HG02938 (cell line): ENCODE data around the gene EGLN3.
A peak's percentile ranks its signal among the peaks of the same experiment; 100 is the strongest.
"Not testable (repeated sequence)": the region's sequence is repeated elsewhere in the genome, so short reads cannot be mapped to it uniquely, and the experiment has no call there.

ENCODE experiments used
- ATAC-seq: cut with Tn5 transposase; IDR thresholded peaks from one replicate; pipeline ENCODE4 v1.9.1; 2021; ENCODE audit warnings: mild to moderate bottlenecking, moderate library complexity; ENCODE audit not compliant: unreplicated experiment

EGLN3 gene

GRCh38 chr14:33950320-33951182 is at the start of gene EGLN3:
Gene EGLN3 (minus strand): TSS chr14:33951074. CDS start chr14:33950752, 322 bp downstream.
- peak; percentile 72 for ATAC-seq

GRCh38 chr14:34000396-34000795 is 49.5 kb upstream of the EGLN3 start:
- ATAC-seq: no peak

- ATAC-seq: no peak
Measured at GRCh38 chr14:33999771-34000291, 49.0 kb upstream of the EGLN3 start.

GRCh38 chr14:33997611-33998010 is 46.7 kb upstream of the EGLN3 start:
- ATAC-seq: no peak

DNA sequence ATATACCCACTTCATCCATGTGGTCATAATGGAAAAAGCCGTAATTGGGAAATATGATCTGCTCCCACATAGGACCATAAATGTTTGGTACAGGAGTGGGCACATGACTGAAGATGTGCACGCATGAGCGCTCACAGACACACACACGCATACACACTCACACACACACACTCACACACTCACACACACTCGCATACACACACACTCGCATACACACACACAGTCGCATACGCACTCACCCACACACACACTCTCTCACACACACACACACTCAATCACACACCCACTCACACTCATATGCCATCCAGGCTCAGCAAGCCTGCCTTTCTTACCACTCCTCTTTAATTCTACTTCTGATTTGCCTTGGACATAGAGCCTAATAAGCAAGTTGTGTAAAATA is 45.6 kb upstream of the EGLN3 start:
- no peak for ATAC-seq

DNA sequence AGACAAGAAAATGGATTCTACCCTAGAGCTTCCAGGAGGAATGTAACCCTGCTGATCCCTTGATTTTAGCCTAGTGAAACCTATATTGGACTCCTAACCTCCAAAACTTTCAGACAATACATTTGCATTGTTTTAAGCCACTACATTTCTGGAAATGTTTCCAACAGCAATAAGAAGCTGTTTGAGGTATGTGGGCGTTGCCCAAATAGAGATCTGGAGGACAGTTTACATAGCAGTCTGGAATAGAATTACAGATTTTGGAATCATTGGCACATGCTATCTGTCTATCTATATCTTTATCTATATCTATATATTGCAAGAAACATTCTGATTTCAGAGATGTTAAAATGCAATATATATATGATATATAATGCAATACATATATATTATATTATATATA is 42.4 kb upstream of the EGLN3 start:
- ATAC-seq: no peak

DNA sequence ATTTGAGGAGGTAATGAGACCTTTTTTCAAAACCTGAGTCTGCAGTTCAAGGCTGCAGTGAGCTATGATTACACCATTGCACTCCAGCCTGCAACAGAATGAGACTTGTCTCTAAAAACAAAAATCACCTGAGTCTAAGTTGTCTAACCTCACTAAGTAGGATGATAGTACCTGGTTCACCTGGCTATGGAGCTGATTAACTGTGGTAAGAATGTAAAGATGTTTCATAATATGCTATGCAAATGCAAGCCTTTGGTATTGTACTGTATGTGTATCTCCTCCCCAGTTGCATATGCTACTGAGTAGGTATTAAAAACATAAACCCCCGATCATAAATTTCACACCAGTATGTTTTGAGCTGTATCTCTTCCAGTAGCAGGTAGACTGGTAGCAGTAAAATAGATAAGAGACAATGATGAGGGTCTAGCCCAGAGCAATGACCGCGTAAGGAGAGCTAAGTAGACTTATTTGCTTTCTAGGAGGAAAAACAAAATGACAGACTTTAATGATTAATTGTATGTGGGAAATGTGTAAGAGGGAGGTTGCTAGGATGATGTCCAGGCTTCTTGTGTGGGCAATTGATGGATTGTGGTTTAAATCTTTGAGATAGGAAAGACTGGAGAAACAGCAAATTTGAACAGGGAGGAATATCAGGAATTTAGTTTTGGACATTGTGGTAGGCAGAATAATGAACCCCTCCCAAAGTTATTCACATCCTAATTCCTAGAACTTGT is 41.6 kb upstream of the EGLN3 start:
- ATAC-seq: no peak

GRCh38 chr14:33990790-33991189 is 39.9 kb upstream of the EGLN3 start:
- ATAC-seq: no peak

- ATAC-seq: no peak
Measured at GRCh38 chr14:33987565-33988080, 36.7 kb upstream of the EGLN3 start.

GRCh38 chr14:33986804-33987203 is 35.9 kb upstream of the EGLN3 start:
- ATAC-seq: no peak

- ATAC-seq: no peak
Measured at GRCh38 chr14:33985242-33985641, 34.4 kb upstream of the EGLN3 start.

- no peak for ATAC-seq
Measured at GRCh38 chr14:33979613-33980276, 28.9 kb upstream of the EGLN3 start.

GRCh38 chr14:33978892-33979612 is 28.2 kb upstream of the EGLN3 start:
- ATAC-seq: no peak

- ATAC-seq: peak; percentile 89
Measured at GRCh38 chr14:33972583-33973081, 21.8 kb upstream of the EGLN3 start.

GRCh38 chr14:33969846-33970245 is 19.0 kb upstream of the EGLN3 start:
- not testable (repeated sequence) for ATAC-seq

DNA sequence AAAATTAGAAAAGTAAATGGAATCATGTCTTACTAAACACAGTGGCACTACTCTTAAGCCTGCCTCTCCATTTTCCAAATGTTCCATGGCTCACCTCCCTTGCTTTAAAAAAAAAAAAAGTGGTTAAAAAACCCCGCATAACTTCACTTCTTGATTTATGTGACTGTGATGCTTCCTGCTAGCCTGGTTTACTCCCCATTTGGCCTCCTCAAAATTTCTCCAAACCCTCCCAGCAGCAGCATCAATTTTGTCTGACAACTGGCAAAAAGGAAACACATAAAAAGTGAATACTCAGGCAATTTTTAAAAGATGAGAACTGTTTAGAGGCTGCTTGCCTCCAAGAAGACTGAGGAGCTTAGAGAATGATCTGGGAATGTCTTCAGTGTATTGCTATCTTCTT is 17.8 kb upstream of the EGLN3 start:
- no peak for ATAC-seq

- no peak for ATAC-seq
Measured at GRCh38 chr14:33967138-33967537, 16.3 kb upstream of the EGLN3 start.

- ATAC-seq: no peak
Measured at GRCh38 chr14:33966276-33966675, 15.4 kb upstream of the EGLN3 start.

DNA sequence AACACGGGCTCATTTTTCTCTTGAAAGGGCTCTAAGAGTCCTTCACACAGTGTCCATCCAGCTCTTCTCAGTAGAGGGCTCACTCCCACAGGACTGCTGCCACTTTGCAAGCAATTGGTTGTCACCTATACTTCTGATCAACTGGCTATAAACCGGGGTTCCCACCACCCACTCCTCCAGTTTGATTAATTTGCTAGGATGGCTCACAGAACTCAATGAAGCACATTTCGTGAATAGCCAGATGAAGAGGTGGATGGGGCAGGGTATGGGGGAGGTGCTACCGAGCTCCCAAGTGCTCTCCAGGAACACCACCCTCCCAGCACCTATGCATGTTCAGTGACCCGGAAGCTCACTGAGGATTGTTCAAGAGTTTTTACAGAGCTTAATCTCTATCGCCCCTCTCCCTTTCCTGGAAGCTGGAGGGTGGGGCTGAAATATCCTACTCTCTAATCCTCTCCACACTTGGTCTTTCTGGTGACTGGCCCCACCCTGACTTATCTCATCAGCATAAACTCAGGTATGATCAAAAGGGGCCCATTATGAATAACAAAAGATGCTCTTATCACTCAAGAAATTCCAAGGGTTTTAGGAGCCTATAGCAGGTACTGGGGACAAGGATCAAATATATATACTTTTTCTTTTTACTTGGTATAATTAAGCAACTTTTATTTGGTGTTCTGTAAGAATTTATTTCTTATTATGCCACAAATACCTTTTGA is 13.9 kb upstream of the EGLN3 start:
- ATAC-seq: no peak

- no peak for ATAC-seq
Measured at GRCh38 chr14:33963892-33964291, 13.0 kb upstream of the EGLN3 start.
